Upper lobe of right lung (tissue), 1 donor: Measurements from ENCODE around the gene MKRN3. TPM values are rescaled to one million over a fixed set of nuclear protein-coding genes. Genes with fewer than 3 reads are reported as not detected.
"Not testable (repeated sequence)": the region's sequence is repeated elsewhere in the genome, so short reads cannot be mapped to it uniquely, and the experiment has no call there.

Experiments used
- ATAC-seq: fragments of 200-7000 bp; cut with Tn5 transposase; one replicate; pipeline ENCODE4 v1.9.1; 2020; ENCODE audit warnings: mild to moderate bottlenecking, moderate library complexity
- DNase-seq: peaks from one replicate; pipeline ENCODE4 v3.0.0-alpha.2; 2020
- H3K27ac ChIP-seq: fragments of 200-600 bp; one replicate; pipeline ENCODE4 v1.8.0; 2022
- H3K27me3 ChIP-seq: fragments of 200-600 bp; one replicate; pipeline ENCODE4 v1.8.0; 2022; ENCODE audit warnings: mild to moderate bottlenecking
- H3K36me3 ChIP-seq: fragments of 200-600 bp; one replicate; pipeline ENCODE4 v1.8.0; 2022
- H3K4me1 ChIP-seq: fragments of 200-600 bp; one replicate; pipeline ENCODE4 v1.8.0; 2022
- H3K4me3 ChIP-seq: fragments of 200-600 bp; one replicate; pipeline ENCODE4 v1.8.0; 2022; ENCODE audit warnings: mild to moderate bottlenecking
- H3K9me3 ChIP-seq: fragments of 200-600 bp; one replicate; pipeline ENCODE4 v1.8.0; 2022
- intact Hi-C: fragments of 100-400 bp; cut with DNase I; formaldehyde crosslinking; loops from one replicate; pipeline ENCODE4 v1.11.0; 2022
- total RNA-seq: library from RNA; stranded (reverse); fragmentation: NEBNext Ultra II Directional; extraction: Animal tissue kit (Norgen Biotek cat#: 25700); gene quantifications from one replicate; pipeline ENCODE4 v1.2.1, GENCODE V29; 2021
- TF ChIP-seq, protein P1 (sequence below): fragments of 200-600 bp; IDR thresholded peaks from one replicate; pipeline ENCODE4 v1.8.0; 2022; ENCODE audit warnings: antibody characterized with exemption
- donor health status: DM: no; HTN: yes; CAD: no; lungs with severe emphysema.

MKRN3 gene
- total RNA-seq, 1 donor from 2014 or later: 2.5 TPM

- no peak overlapping the region for H3K4me3 ChIP-seq
- TF ChIP-seq, protein P1, sequence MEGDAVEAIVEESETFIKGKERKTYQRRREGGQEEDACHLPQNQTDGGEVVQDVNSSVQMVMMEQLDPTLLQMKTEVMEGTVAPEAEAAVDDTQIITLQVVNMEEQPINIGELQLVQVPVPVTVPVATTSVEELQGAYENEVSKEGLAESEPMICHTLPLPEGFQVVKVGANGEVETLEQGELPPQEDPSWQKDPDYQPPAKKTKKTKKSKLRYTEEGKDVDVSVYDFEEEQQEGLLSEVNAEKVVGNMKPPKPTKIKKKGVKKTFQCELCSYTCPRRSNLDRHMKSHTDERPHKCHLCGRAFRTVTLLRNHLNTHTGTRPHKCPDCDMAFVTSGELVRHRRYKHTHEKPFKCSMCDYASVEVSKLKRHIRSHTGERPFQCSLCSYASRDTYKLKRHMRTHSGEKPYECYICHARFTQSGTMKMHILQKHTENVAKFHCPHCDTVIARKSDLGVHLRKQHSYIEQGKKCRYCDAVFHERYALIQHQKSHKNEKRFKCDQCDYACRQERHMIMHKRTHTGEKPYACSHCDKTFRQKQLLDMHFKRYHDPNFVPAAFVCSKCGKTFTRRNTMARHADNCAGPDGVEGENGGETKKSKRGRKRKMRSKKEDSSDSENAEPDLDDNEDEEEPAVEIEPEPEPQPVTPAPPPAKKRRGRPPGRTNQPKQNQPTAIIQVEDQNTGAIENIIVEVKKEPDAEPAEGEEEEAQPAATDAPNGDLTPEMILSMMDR: no peak
- intact Hi-C loops: no loop called here
- H3K27me3 ChIP-seq: no peaks in the 10 kb centered on the region
- H3K9me3 ChIP-seq: no peaks in the 10 kb centered on the region
- no peaks in the 10 kb centered on the region for H3K4me1 ChIP-seq
- ATAC-seq: no peak
- DNase-seq: no peak
- H3K36me3 ChIP-seq: no peaks in the 10 kb centered on the region
- no peak overlapping the region for H3K27ac ChIP-seq
Measured at GRCh38 chr15:23578521-23579150, 13.2 kb downstream of the MKRN3 start.

GRCh38 chr15:23588268-23588667 lies 22.8 kb downstream of the MKRN3 start:
- TF ChIP-seq, protein P1: no peak
- Histone ChIP-seq H3K36me3 (no peaks in the 10 kb centered on the region), H3K27ac (no peak overlapping the region), H3K27me3 (no peaks in the 10 kb centered on the region), H3K4me1 (no peaks in the 10 kb centered on the region), H3K4me3 (no peak overlapping the region), H3K9me3 (no peaks in the 10 kb centered on the region)
- DNase-seq: no peak
- ATAC-seq: no peak
- intact Hi-C loops: no loop called here

GRCh38 chr15:23589012-23589411 lies 23.5 kb downstream of the MKRN3 start:
- Histone ChIP-seq H3K4me3 (no peak overlapping the region), H3K27ac (no peak overlapping the region)

DNA sequence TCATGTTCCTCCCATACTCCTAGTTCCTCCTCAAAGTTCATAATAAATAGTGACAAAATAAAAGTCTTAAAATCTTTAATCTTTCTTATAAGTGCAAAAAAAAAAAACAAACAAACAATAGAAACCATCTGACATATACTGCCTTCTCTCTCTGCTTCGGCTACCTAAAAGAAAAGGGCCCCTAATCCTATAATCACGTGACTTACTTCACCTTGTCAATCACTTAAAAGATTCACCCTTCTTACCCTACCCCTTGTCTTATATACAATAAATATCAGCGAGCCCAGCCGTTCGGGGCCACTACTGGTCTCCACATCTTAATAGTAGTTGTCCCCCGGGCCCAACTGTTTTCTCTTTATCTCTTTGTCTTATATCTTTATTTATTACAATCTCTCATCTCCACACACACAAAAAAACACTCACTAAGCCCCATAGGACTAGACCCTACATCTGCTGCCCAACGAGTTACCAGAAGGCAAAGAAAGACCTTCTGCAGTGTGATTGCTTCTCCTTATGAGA lies 28.8 kb downstream of the MKRN3 start:
- Histone ChIP-seq H3K36me3 (no peaks in the 10 kb centered on the region), H3K4me3 (no peak overlapping the region), H3K27ac (no peak overlapping the region), H3K4me1 (no peaks in the 10 kb centered on the region), H3K27me3 (no peaks in the 10 kb centered on the region), H3K9me3 (no peaks in the 10 kb centered on the region)
- intact Hi-C loops: no loop called here
- DNase-seq: no peak
- TF ChIP-seq, protein P1: no peak
- no peak for ATAC-seq

More at GRCh38 chr15:23589012-23589411, 23.5 kb downstream of the MKRN3 start:
- DNase-seq: no peak
- ATAC-seq: no peak
- TF ChIP-seq, protein P1: no peak
- intact Hi-C loops: no loop called here
- Histone ChIP-seq H3K9me3 (no peaks in the 10 kb centered on the region), H3K27me3 (no peaks in the 10 kb centered on the region), H3K4me1 (no peaks in the 10 kb centered on the region), H3K36me3 (no peaks in the 10 kb centered on the region)

DNA sequence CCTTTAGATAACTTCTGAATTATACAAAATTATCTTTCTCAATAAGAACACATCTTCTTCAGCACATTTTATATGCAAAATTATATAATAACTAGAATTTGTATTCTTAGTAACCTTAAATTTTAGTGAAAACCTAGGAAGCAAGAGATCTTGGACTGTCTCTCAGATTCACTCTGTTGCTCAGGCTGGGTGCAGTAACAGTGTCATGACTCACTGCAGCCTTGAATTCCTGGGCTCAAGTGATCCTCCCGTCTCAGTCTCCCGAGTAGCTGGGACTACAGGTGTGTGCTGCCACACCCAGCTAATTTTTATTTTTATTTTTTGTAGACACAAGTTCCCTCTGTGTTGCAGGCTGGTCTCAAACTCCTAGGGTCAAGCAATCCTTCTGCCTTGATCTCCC lies 29.9 kb downstream of the MKRN3 start:
- Histone ChIP-seq H3K4me1 (no peaks in the 10 kb centered on the region), H3K9me3 (no peaks in the 10 kb centered on the region), H3K27ac (no peak overlapping the region), H3K4me3 (no peak overlapping the region), H3K27me3 (no peaks in the 10 kb centered on the region), H3K36me3 (no peaks in the 10 kb centered on the region)
- ATAC-seq: no peak
- TF ChIP-seq, protein P1: no peak
- DNase-seq: no peak
- intact Hi-C loops: no loop called here

GRCh38 chr15:23596736-23597135 lies 31.3 kb downstream of the MKRN3 start:
- Histone ChIP-seq H3K27ac (no peak overlapping the region), H3K36me3 (no peaks in the 10 kb centered on the region), H3K9me3 (no peaks in the 10 kb centered on the region), H3K4me1 (no peaks in the 10 kb centered on the region), H3K4me3 (no peak overlapping the region), H3K27me3 (no peaks in the 10 kb centered on the region)
- no peak for DNase-seq
- intact Hi-C loops: no loop called here
- ATAC-seq: no peak
- TF ChIP-seq, protein P1: no peak

DNA sequence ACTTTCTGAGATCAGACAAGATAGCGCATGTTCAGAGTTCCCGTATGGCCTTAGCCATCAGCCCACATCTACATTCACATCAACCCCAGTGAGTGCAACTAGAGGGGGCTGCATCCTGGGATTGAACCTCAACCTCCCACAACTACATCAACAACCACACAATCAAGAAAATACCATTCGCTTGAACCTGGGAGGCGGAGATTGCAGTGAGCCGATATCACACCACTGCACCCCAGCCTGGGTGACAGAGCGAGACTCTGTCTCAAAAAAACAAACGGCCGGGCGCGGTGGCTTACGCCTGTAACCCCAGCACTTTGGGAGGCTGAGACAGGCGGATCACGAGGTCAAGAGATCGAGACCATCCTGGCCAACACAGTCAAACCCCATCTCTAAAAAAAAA lies 31.8 kb downstream of the MKRN3 start:
- intact Hi-C loops, ATAC-seq, H3K27ac ChIP-seq, H3K4me3 ChIP-seq, H3K9me3 ChIP-seq, H3K27me3 ChIP-seq, DNase-seq, H3K36me3 ChIP-seq, H3K4me1 ChIP-seq: not testable (repeated sequence)
